ENCODE data around the gene CAST. TPM values are rescaled to one million over a fixed set of nuclear protein-coding genes. Genes with fewer than 3 reads are reported as not detected.

The CAST gene
- total RNA-seq, 4 donors from 2014 or later: 247 to 316 (median 259) TPM

DNA sequence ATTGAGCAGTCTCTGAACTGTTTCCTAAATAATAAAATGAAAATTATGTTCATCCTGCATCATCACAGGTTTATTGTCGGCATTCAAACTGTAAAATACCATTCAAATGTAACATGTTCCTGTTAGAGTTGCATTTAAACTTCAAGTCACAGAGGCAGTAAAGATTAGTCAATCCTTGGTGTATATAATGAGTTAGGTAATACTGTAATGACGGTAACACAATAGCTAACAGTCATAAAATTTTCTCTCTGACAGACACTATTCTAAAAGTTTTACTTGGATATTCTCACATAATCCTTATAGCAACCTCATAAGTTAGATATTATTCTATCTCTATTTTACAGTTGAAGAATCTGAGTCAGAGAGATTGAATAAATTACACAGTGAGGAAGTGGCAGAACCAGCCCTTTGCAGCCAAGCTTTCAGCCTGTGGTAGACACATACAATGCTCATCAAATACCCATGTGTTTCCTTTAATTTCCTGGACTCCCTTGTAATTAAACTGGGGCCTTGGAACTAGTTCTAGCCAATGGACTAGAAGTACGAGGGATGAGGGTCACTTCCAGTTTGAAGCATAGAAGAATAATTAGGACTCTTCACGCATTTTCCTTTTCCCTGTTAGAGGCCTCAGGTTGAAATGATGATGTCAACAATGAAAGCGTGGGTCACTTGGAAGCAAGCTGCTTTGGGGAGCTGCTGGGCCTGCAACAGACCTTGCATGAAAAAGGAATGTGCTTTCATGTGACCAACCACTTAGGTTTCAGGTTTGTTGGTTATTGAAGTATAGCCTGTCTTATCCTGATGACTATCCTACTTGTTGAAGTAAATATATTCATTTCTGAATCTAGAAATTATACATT, 12.3 kb upstream of the CAST start:
- TF ChIP-seq EP300 (IDR thresholded peaks at IDR 0.05) (no peak), POLR2A (IDR thresholded peaks at IDR 0.05) (no peak)
- TF ChIP-seq, protein P1, sequence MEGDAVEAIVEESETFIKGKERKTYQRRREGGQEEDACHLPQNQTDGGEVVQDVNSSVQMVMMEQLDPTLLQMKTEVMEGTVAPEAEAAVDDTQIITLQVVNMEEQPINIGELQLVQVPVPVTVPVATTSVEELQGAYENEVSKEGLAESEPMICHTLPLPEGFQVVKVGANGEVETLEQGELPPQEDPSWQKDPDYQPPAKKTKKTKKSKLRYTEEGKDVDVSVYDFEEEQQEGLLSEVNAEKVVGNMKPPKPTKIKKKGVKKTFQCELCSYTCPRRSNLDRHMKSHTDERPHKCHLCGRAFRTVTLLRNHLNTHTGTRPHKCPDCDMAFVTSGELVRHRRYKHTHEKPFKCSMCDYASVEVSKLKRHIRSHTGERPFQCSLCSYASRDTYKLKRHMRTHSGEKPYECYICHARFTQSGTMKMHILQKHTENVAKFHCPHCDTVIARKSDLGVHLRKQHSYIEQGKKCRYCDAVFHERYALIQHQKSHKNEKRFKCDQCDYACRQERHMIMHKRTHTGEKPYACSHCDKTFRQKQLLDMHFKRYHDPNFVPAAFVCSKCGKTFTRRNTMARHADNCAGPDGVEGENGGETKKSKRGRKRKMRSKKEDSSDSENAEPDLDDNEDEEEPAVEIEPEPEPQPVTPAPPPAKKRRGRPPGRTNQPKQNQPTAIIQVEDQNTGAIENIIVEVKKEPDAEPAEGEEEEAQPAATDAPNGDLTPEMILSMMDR (IDR thresholded peaks at IDR 0.05): no peak
- 73 to 74% methylated on average over 5 of the region's 5 CpGs for WGBS, 2 donors
- H3K9me3 ChIP-seq: no peaks in the 10 kb centered on the region
- H3K27ac ChIP-seq: no peak overlapping the region
- no peaks in the 10 kb centered on the region for H3K36me3 ChIP-seq
- DNase-seq (ENCODE audit: low spot score in 2 of 2): no peak
- H3K4me1 ChIP-seq: peaks cover 0 to 22% (median 0%) of the 10 kb centered on the region in 4 donors
- no peak overlapping the region for H3K4me3 ChIP-seq
- H3K27me3 ChIP-seq: no peaks in the 10 kb centered on the region

DNA sequence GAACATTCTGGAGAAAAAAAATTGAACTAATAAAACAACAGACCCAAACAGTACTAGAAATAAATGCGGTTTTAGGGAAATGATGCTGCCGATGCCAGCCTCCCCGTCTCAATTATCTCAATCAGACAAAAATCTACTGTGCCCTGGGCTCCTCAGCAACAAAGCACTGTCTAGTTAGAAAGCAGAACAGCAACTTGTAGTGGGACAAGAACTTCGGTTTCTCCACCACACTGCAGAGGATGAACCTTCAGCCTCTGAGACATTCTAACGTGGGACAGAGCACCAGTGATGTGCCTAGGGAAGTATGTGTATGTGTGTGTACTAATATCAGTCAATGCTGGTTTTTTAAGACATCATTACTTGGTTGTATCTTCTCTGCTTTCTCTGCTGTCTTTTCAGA, 11.1 kb upstream of the CAST start:
- WGBS, 2 donors: 34 to 44% methylated on average over 5 of the region's 5 CpGs
- Histone ChIP-seq H3K36me3 (no peaks in the 10 kb centered on the region), H3K27ac (no peak overlapping the region), H3K27me3 (no peaks in the 10 kb centered on the region), H3K9me3 (no peaks in the 10 kb centered on the region), H3K4me1 (peaks cover 0 to 31% (median 0%) of the 10 kb centered on the region in 4 donors), H3K4me3 (no peak overlapping the region)
- TF ChIP-seq, protein P1 (IDR thresholded peaks at IDR 0.05): no peak
- TF ChIP-seq EP300 (IDR thresholded peaks at IDR 0.05) (no peak), POLR2A (IDR thresholded peaks at IDR 0.05) (no peak)
- no peak for DNase-seq (ENCODE audit: low spot score in 2 of 2)

GRCh38 chr5:96651948-96652753, 10.0 kb upstream of the CAST start:
- no peak for DNase-seq (ENCODE audit: low spot score in 2 of 2)
- H3K4me3 ChIP-seq: no peak overlapping the region
- no peaks in the 10 kb centered on the region for H3K27me3 ChIP-seq
- no peaks in the 10 kb centered on the region for H3K9me3 ChIP-seq
- WGBS, 2 donors: 78 to 80% methylated on average over 4 of the region's 4 CpGs
- peaks cover 0 to 38% (median 0%) of the 10 kb centered on the region in 4 donors for H3K4me1 ChIP-seq
- TF ChIP-seq POLR2A (IDR thresholded peaks at IDR 0.05): no peak
- TF ChIP-seq, protein P1 (IDR thresholded peaks at IDR 0.05): peak in 1 of 5 experiments; percentile 10
- H3K27ac ChIP-seq: no peak overlapping the region
- no peaks in the 10 kb centered on the region for H3K36me3 ChIP-seq

DNA sequence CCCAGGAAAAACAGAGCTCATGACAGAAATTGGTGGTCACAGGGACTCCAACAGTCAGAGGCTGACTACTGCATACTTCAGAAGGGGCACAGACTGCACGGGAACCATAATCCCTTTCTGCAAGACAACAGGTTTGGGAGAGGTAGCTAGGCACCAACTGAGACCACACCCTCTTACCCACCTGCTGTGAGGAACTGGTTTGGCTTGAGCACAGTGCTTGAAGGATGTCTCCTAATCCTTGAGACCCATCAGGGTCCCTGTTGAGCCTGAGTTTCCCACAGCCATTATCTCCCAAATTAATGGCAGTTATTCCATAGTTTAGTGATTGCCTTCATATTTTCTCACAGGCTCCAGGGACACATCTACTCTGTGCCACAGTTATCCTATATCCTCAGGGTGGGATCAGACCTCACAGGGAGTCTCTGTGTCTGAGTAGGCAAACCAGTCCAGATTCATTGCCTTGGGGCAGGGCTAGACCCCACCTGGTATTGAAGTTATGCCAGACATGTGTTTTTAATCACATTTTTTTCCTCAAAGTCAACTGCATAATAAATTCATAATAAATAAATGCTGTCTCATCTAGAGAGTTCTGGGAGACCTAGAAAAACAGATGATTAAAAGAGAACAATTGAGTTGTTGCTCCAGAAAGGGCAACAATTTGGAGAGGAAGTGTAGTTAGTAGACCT, 9.3 kb upstream of the CAST start:
- Histone ChIP-seq H3K4me1 (peaks cover 0 to 38% (median 0%) of the 10 kb centered on the region in 4 donors), H3K27ac (no peak overlapping the region), H3K9me3 (no peaks in the 10 kb centered on the region), H3K27me3 (no peaks in the 10 kb centered on the region), H3K36me3 (no peaks in the 10 kb centered on the region), H3K4me3 (no peak overlapping the region)
- no peak for DNase-seq (ENCODE audit: low spot score in 2 of 2)
- TF ChIP-seq POLR2A (IDR thresholded peaks at IDR 0.05): no peak
- TF ChIP-seq EP300 (IDR thresholded peaks at IDR 0.05): no peak
- 8 to 67% methylated on average over 1 of the region's 1 CpG for WGBS, 2 donors

GRCh38 chr5:96654209-96654608, 8.0 kb upstream of the CAST start:
- no peak overlapping the region for H3K27ac ChIP-seq
- TF ChIP-seq, protein P1 (IDR thresholded peaks at IDR 0.05): no peak
- TF ChIP-seq EP300 (IDR thresholded peaks at IDR 0.05) (no peak), POLR2A (IDR thresholded peaks at IDR 0.05) (no peak)
- 85 to 93% methylated on average over 4 of the region's 4 CpGs for WGBS, 2 donors
- DNase-seq (ENCODE audit: low spot score in 2 of 2): no peak
- no peaks in the 10 kb centered on the region for H3K27me3 ChIP-seq
- H3K9me3 ChIP-seq: no peaks in the 10 kb centered on the region
- peaks cover 0 to 32% (median 0%) of the 10 kb centered on the region in 4 donors for H3K4me1 ChIP-seq
- no peak overlapping the region for H3K4me3 ChIP-seq
- H3K36me3 ChIP-seq: no peaks in the 10 kb centered on the region

Data from tibial nerve (tissue), 4 donors.